ENCODE results near the gene MAPK1.

DNA sequence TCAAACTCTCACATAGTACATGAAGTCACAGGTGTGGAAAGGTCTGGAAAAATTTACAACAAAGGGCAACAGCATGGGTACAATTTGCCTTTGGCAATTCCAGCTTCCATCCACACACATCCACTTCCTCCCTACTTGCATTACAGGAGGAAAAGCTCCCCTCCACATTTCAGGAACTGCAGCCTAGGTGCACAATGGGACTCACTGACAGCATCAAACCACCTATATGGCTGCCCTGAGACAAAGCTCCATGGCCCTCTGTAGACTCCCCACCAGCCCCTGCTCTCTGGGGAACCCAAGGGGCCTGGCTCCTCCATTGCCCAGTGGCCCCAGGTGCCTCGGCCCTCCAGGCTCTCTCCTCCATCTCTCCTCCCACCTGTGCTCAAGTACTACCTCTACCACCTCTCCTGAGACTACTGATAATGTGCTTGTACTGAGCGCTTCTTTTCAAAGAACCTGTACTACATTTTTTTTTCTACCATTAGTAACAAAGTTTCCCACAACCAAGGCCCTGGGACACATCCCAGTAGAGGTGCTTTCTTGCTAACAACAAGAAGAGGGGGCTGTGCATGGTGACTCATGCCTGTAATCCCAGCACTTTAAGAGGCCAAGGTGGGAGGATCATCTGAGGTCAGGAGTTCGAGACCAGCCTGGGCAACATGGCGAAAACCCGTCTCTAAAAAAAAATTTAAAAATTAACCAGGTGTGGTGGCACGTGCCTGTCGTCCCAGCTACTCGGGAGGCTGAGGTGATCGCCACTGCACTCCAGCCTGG is 136.7 kb downstream of the MAPK1 start:
- TF ChIP-seq POLR2AphosphoS5 (IDR thresholded peaks at IDR 0.05; ENCODE audit: borderline replicate concordance, low read depth, low read length): no peak
- TF ChIP-seq EZH2 (IDR thresholded peaks at IDR 0.05): no peak

Data from SK-N-MC (cell line).